ENCODE measurements around the gene TENM3.

TENM3 gene

GRCh38 chr4:182288534-182288933 lies 45.3 kb downstream of the TENM3 start:
- no peak for TF ChIP-seq CTCF (IDR thresholded peaks at IDR 0.05)
- TF ChIP-seq ZFX (IDR thresholded peaks at IDR 0.05; ENCODE audit: borderline replicate concordance) = no peak

GRCh38 chr4:182289809-182290208 lies 46.6 kb downstream of the TENM3 start:
- no peak overlapping the region for H3K27ac ChIP-seq
- no peak for TF ChIP-seq CTCF (IDR thresholded peaks at IDR 0.05)
- no peak for TF ChIP-seq ZFX (IDR thresholded peaks at IDR 0.05; ENCODE audit: borderline replicate concordance)

More at GRCh38 chr4:182288534-182288933, 45.3 kb downstream of the TENM3 start:
- H3K27ac ChIP-seq = no peak overlapping the region

GRCh38 chr4:182291175-182291574 lies 48.0 kb downstream of the TENM3 start:
- TF ChIP-seq CTCF (IDR thresholded peaks at IDR 0.05) = no peak
- TF ChIP-seq ZFX (IDR thresholded peaks at IDR 0.05; ENCODE audit: borderline replicate concordance) = no peak

GRCh38 chr4:182291597-182292270 lies 48.5 kb downstream of the TENM3 start:
- TF ChIP-seq CTCF (IDR thresholded peaks at IDR 0.05) (no peak), ZFX (IDR thresholded peaks at IDR 0.05; ENCODE audit: borderline replicate concordance) (no peak)
- H3K27ac ChIP-seq = no peak overlapping the region

More at GRCh38 chr4:182291175-182291574, 48.0 kb downstream of the TENM3 start:
- no peak overlapping the region for H3K27ac ChIP-seq

GRCh38 chr4:182292612-182293011 lies 49.4 kb downstream of the TENM3 start:
- TF ChIP-seq CTCF (IDR thresholded peaks at IDR 0.05) (no peak), ZFX (IDR thresholded peaks at IDR 0.05; ENCODE audit: borderline replicate concordance) (no peak)
- H3K27ac ChIP-seq = no peak overlapping the region

GRCh38 chr4:182293691-182294255 lies 50.6 kb downstream of the TENM3 start:
- H3K27ac ChIP-seq = no peak overlapping the region
- no peak for TF ChIP-seq CTCF (IDR thresholded peaks at IDR 0.05)
- no peak for TF ChIP-seq ZFX (IDR thresholded peaks at IDR 0.05; ENCODE audit: borderline replicate concordance)

- TF ChIP-seq CTCF (IDR thresholded peaks at IDR 0.05) = no peak
- TF ChIP-seq ZFX (IDR thresholded peaks at IDR 0.05; ENCODE audit: borderline replicate concordance) = no peak
- H3K27ac ChIP-seq = no peak overlapping the region
Observed at GRCh38 chr4:182294451-182294850, 51.2 kb downstream of the TENM3 start.
